HG02588 (cell line): ENCODE measurements around the gene RAD51B.

Experiments used
- ATAC-seq: cut with Tn5 transposase; IDR thresholded peaks from one replicate; pipeline ENCODE4 v1.9.1; 2021; ENCODE audit warnings: mild to moderate bottlenecking, moderate library complexity; ENCODE audit not compliant: unreplicated experiment

The RAD51B gene

GRCh38 chr14:68469208-68469713 lies 649.7 kb downstream of the RAD51B start:
- ATAC-seq = no peak

DNA sequence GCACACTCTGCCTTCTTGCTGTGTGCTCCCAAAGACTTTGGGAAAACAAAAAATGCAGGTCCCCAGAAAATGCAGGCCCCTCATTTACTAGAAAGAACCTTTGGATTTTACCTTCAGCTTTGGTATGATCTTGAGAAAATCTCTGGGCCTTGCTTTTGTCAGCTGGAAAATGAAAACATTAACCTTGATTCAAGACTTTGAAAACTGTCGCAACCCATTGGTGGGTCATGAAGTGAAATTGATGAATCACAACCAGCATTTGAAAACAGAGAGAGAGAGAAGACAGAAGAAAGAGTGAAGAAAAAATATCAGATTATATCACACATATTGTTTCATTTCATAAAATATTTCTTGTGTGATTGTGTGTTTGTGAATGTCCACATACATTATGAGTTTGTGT lies 650.8 kb downstream of the RAD51B start:
- ATAC-seq = no peak

- ATAC-seq = no peak
These were observed 651.7 kb downstream of the RAD51B start for GRCh38 chr14:68471029-68471963.

- no peak for ATAC-seq
These were observed 652.5 kb downstream of the RAD51B start for GRCh38 chr14:68471964-68472508.

DNA sequence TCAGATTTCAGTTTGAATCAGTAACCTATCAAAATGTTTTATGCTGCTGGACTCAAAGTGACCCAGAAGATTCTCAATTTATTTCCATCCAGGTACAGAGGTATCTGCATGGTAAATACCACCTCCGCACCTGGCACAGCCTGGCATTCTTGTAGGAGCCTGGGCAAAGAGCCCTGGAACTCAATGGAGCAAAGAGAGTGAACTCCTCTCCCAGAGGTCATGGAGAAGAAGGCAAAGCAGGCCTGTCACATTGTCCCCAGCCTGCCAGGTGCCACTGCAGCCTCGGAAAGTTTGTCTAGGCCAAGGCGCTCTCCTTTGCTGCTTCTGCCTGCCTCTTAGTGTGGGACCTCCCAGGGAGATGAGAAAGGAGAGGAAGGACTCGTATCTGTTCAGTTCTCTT lies 653.5 kb downstream of the RAD51B start:
- no peak for ATAC-seq

DNA sequence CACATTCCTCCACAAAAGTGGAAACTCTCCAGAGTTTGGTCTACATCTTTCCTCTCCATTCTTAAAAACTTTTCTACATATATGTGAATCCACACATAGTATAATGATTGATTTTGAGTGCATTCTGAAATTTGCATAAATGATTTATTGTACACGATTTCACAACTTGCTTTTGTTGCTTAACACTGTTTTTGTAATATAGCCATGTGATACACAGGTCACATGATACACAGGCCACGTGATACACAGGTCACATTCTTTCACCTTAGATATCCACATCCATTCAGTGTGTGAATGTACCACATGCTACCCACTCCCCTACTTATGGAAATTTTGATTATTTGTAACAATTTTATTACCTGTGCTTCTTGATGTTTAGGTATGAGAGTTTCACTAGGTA lies 654.2 kb downstream of the RAD51B start:
- ATAC-seq = no peak

GRCh38 chr14:68474741-68475140 lies 655.2 kb downstream of the RAD51B start:
- ATAC-seq = no peak

DNA sequence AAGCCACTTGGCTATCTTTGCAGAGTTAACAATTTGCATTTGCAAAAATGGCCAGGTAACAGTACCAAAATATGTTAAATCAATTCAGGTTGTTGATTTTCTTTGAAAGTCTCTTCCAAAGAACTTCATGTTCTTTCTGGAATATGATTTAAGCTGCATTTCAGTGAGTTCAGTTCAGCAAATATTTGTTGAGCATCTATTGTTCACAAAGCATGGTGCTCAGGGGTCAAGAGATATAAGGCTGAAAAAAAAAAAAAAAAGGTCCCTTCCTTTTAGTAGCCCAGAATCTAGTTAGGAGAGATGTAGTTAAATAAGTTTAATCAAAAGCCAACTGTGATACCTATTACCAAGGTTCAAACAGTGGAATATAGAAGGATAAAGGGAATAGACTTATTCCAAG lies 656.2 kb downstream of the RAD51B start:
- ATAC-seq = no peak

GRCh38 chr14:68476212-68477109 lies 656.9 kb downstream of the RAD51B start:
- peak; percentile 69 for ATAC-seq

DNA sequence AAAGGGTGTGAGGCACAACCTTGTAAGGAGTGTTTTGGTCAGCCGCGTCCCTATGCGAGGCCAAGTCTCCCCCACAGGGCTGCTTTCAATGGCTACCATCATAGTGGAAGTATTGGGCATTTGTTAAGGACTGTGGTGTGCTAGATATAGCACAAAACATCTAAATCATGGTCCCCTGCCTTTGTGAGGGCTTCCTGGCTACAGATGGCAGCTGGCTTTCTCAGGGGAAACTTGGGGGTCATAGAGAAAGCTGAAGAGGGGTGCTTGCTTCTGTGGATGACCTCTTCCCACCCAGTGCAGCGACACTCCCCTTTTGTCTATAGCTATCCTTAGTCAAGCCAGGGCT lies 657.5 kb downstream of the RAD51B start:
- no peak for ATAC-seq

DNA sequence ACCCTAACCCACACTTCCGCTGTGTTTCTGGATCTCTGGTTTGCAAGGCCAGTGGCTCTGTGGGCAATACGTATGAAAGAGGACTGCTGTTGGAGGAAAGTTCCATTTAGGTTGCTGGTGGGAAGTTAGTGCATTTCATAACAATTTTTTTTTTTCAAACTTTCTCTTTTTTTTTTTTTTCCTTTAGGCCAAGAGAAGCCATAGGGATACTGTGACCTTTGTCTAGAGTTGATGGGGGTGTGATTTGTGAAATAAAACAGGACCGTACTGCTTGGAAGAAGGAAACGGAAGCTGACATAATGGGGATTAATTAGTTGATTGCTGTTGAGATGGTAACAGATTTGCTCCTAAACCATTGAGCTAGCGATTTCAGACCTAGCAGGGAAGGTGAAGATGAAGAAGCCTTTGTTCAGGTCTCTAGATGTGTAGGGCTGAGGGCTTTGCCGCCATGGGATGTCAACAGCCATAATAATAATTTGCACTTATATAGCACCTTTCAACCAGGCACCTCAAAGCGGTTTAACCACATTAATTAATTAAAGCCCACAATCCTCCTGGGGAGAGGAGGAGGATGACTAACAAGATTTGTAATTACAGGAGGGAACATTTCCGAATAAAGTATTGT lies 658.0 kb downstream of the RAD51B start:
- ATAC-seq = no peak

DNA sequence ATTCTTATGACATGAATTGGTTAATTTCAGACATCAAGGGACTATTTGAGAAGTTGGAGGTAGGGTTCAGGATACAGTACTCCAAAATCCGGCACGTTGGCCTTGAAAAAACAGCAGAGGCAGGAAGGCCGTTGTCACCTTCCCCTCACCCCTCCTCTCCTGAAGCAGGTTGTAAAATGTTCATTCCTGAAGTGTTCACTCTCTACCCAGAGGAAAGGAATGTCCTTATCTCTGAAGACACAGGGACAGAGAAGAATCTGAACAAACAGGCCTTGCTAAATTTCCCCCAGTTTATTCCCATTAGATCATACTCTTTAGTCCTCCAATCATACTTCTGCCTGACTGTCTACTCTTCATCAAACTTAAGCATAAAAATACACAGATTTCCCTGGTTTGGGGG lies 659.7 kb downstream of the RAD51B start:
- ATAC-seq = no peak

GRCh38 chr14:68482018-68482417 lies 662.4 kb downstream of the RAD51B start:
- ATAC-seq = no peak

DNA sequence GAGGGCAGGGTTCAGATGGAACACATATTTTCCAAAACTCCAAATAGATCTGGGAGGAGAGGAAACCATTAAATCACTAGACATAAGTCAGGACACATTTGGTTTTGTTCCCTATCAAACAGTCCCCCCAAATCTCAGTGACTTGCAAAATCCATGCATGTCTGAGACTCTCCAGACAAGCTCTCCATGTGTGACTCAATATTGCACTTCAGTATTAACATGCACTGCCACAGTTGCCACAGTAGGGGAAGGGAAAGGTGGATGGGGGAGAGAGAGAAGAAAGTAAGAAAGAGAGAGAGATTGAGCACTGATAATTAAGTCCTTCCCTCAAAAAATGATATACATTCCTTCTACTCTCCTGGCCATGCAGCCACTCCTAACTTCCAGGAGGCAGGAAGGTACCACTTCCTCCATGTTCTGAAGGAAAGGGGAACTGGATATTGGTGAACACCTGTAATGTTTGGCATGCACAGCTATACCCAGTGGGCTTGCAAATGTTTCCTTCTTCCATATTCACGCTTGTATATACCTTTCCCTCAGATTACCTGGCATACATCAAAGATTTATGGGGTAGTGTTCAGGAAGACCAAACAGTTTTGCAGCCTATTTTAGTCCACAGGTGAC lies 663.3 kb downstream of the RAD51B start:
- no peak for ATAC-seq

GRCh38 chr14:68486033-68486732 lies 666.6 kb downstream of the RAD51B start:
- no peak for ATAC-seq

DNA sequence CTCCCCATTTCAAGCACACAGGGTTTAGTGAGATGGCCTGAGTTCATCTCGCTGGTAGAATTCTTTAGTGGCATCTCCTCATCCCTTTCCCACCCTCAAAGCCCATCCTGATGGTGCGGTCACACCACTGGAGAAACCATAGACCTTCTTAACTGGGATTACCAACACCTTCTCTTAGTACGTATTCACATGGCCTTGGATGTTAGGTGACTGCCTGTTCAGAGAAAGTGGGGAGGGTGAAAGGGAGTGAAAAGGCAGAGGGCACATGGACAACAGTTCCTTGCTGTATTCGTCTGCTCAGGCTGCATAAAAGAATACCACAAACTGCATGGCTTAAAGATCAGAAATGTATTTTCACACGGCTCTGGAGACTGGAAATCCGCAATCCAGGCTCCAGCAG lies 667.2 kb downstream of the RAD51B start:
- no peak for ATAC-seq

GRCh38 chr14:68487805-68488590 lies 668.4 kb downstream of the RAD51B start:
- ATAC-seq = no peak

- no peak for ATAC-seq
These were observed 672.2 kb downstream of the RAD51B start for GRCh38 chr14:68491793-68492192.
